K562 (cell line): ENCODE measurements around the gene PSMB11. TPM values are rescaled to one million over a fixed set of nuclear protein-coding genes. Genes with fewer than 3 reads are reported as not detected.

Experiments
- ARNT ChIP-seq, 2 experiments: fragments of 450-650 bp; IDR thresholded peaks; 2 replicates each; pipeline ENCODE4 v1.6.1; 2016; ENCODE audit warnings: mild to moderate bottlenecking in 1 of 2
- BCOR ChIP-seq: fragments of 450-650 bp; IDR thresholded peaks from 2 replicates; pipeline ENCODE4 v1.6.1; 2016
- ELF4 ChIP-seq: fragments of 450-650 bp; formaldehyde crosslinking; IDR thresholded peaks from 2 replicates; pipeline ENCODE4 v1.4.0; 2022; ENCODE audit warnings: missing genetic modification characterization
- HMGN3 ChIP-seq: IDR thresholded peaks from 2 replicates; pipeline ENCODE4 v1.6.1; 2011; ENCODE audit warnings: borderline replicate concordance, low read depth, mild to moderate bottlenecking, mixed read lengths, low read length; ENCODE audit not compliant: insufficient read length; ENCODE audit errors: extremely low read depth
- HNRNPK ChIP-seq: fragments of 200-400 bp; formaldehyde crosslinking; IDR thresholded peaks from one replicate; pipeline ENCODE4 v1.6.1; 2018; ENCODE audit warnings: mild to moderate bottlenecking, low read depth, low read length; ENCODE audit not compliant: poor library complexity, severe bottlenecking
- JUN ChIP-seq, 2 experiments: sonication (generic) in 1 of 2; formaldehyde crosslinking in 1 of 2; IDR thresholded peaks; 2 replicates each; pipeline versions ENCODE4 v1.6.1 to v1.8.0; 2012 to 2022; ENCODE audit warnings: borderline replicate concordance in 2 of 2, mild to moderate bottlenecking in 2 of 2, improper control_type of control experiment in 1 of 2, low read depth in 1 of 2, low read length in 1 of 2, missing genetic modification reagents in 1 of 2
- LEF1 ChIP-seq: fragments of 450-650 bp; IDR thresholded peaks from 2 replicates; pipeline ENCODE4 v1.6.1; 2016; ENCODE audit warnings: mild to moderate bottlenecking
- MAFK ChIP-seq: IDR thresholded peaks from 2 replicates; pipeline ENCODE4 v1.6.1; 2011; ENCODE audit warnings: low read length, improper control_type of control experiment
- NFIX ChIP-seq: fragments of 250-450 bp; sonication (Bioruptor Pico); IDR thresholded peaks from 2 replicates; pipeline ENCODE4 v1.4.0; 2020; ENCODE audit warnings: low read depth, mild to moderate bottlenecking, moderate library complexity
- RAD21 ChIP-seq, 2 experiments: fragments of 250-450 bp in 1 of 2; fragments of 450-650 bp in 1 of 2; sonication (Bioruptor Pico) in 1 of 2; formaldehyde crosslinking in 1 of 2; IDR thresholded peaks in 1 of 2; conservative IDR thresholded peaks in 1 of 2; 2 replicates each; pipeline versions ENCODE4 v1.4.0 to v1.8.0; 2020 to 2022; ENCODE audit warnings: mild to moderate bottlenecking in 2 of 2, moderate library complexity in 1 of 2
- RBM22 ChIP-seq: fragments of 200-400 bp; formaldehyde crosslinking; IDR thresholded peaks from 2 replicates; pipeline ENCODE4 v1.6.1; 2018; ENCODE audit warnings: low read length, low read depth; ENCODE audit not compliant: poor library complexity, severe bottlenecking
- RHOXF2B ChIP-seq: fragments of 250-450 bp; sonication (Bioruptor Pico); conservative IDR thresholded peaks from 2 replicates; pipeline ENCODE4 v1.5.1; 2021
- TRIM28 ChIP-seq: fragments of 450-650 bp; IDR thresholded peaks from 2 replicates; pipeline ENCODE4 v1.6.1; 2017
- ZBTB17 ChIP-seq: fragments of 450-650 bp; formaldehyde crosslinking; IDR thresholded peaks from 2 replicates; pipeline ENCODE4 v1.4.0; 2020; ENCODE audit warnings: mild to moderate bottlenecking
- ZNF121 ChIP-seq: sonication (generic); formaldehyde crosslinking; conservative IDR thresholded peaks from 2 replicates; pipeline ENCODE4 v1.8.0; 2022; ENCODE audit warnings: missing genetic modification reagents
- ZNF408 ChIP-seq: fragments of 250-450 bp; sonication (Bioruptor Pico); IDR thresholded peaks from 2 replicates; pipeline ENCODE4 v1.4.0; 2020; ENCODE audit warnings: low read depth, mild to moderate bottlenecking, moderate library complexity
- ZSCAN29 ChIP-seq: fragments of 450-650 bp; IDR thresholded peaks from 2 replicates; pipeline ENCODE4 v1.6.1; 2017
- polyA plus RNA-seq, 8 experiments: library from polyadenylated mRNA; depleted of rRNA in 4 of 8; stranded (reverse) in 5 of 8; unstranded in 3 of 8; fragments of >200 nt; fragmentation: Nextera tagmentation in 2 of 8; fragmentation: Illumina TruSeq in 1 of 8; extraction: Ambion mirVana in 2 of 8; extraction: Trizol in 1 of 8; gene quantifications; 2 replicates each; pipeline versions ENCODE4 v1.2.1 to v1.2.3, GENCODE V29; 2011 to 2014; ENCODE audit warnings: inconsistent platforms in 1 of 8, missing spikeins in 1 of 8
- total RNA-seq, 7 experiments: library from RNA; depleted of rRNA in 6 of 7; stranded (reverse); fragments of >200 nt in 6 of 7; fragmentation: Illumina TruSeq in 2 of 7; extraction: Trizol in 2 of 7; gene quantifications; 2 replicates each; pipeline versions ENCODE4 v1.2.1 to v1.2.3, GENCODE V29; 2011 to 2021; ENCODE audit warnings: low replicate concordance in 1 of 7
- TF ChIP-seq, protein P1 (sequence below): sonication (generic); IDR thresholded peaks from 2 replicates; pipeline ENCODE4 v1.6.1; 2016
- TF ChIP-seq, protein P2 (sequence below), 2 experiments: fragments of 450-650 bp; formaldehyde crosslinking in 1 of 2; IDR thresholded peaks; 2 replicates each; pipeline versions ENCODE4 v1.4.0 to v1.6.1; 2014 to 2020; ENCODE audit warnings: mild to moderate bottlenecking in 2 of 2, borderline replicate concordance in 1 of 2, low read depth in 1 of 2

Gene PSMB11
- total and polyA plus RNA-seq, 9 of the 15 experiments (the other 6 are each of a cell fraction or from before 2014, with no cell fraction given) = not detected

DNA sequence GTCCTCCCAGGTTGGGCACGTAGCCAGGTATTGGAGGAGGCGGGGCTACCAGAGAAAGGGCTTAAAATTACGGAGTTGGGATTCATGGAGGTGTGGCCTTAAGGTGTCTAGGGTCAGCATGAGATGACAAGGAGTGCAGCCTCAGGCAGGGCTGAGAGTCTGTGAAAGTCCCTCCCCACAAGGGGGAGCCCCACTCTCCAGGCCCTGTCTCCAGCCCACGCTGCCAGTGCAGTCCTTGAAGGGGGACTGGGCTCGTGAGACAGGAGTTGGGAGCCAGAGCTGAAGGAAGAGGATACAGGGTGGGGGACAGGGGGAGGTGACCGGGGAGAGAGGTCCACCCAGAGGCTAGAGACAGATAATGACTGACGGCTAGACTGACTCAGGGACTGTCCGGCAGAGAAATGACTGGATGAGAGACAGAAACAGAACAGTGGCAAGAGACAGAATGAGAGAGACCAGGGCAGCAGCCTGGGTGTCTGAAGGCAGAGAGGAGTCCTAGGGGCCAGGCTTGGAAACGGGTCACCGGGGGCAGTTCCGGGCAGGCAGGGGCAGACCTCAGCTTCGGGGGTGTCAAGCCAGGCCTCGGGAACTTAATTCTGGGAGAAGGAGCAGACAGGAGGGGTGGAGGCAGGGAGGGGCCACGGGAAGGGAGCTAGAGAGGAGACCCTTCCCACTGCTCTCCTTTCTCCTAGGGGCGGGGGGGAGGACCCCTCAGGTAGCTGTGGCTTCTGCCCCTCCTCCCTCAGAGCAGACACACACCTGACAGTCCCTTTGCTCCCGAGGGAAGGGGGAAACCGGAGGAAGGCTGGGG is 14.3 kb downstream of the PSMB11 start (continued):
- TF ChIP-seq RBM22 = no peak
- TF ChIP-seq ZNF408 (CRISPR knock-in tag) = no peak
- peak; percentile 57 for TF ChIP-seq BCOR
- no peak for TF ChIP-seq RHOXF2B (CRISPR knock-in tag)
- TF ChIP-seq TRIM28 = 0 out of 2 replicates have a peak, but pooled peaks have one; percentile 22
- no peak for TF ChIP-seq NFIX (CRISPR knock-in tag)
- TF ChIP-seq JUN (IDR thresholded peaks at IDR 0.05; ENCODE audit: borderline replicate concordance, low read depth, low read length) = peak; percentile 40; the same call in 1 of the 2 replicates
- no peak for TF ChIP-seq JUN (CRISPR knock-in tag; IDR thresholded peaks at IDR 0.05; ENCODE audit: borderline replicate concordance)
- no peak for TF ChIP-seq HMGN3
- TF ChIP-seq, protein P1, sequence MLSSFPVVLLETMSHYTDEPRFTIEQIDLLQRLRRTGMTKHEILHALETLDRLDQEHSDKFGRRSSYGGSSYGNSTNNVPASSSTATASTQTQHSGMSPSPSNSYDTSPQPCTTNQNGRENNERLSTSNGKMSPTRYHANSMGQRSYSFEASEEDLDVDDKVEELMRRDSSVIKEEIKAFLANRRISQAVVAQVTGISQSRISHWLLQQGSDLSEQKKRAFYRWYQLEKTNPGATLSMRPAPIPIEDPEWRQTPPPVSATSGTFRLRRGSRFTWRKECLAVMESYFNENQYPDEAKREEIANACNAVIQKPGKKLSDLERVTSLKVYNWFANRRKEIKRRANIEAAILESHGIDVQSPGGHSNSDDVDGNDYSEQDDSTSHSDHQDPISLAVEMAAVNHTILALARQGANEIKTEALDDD = no peak
- TF ChIP-seq, protein P2, sequence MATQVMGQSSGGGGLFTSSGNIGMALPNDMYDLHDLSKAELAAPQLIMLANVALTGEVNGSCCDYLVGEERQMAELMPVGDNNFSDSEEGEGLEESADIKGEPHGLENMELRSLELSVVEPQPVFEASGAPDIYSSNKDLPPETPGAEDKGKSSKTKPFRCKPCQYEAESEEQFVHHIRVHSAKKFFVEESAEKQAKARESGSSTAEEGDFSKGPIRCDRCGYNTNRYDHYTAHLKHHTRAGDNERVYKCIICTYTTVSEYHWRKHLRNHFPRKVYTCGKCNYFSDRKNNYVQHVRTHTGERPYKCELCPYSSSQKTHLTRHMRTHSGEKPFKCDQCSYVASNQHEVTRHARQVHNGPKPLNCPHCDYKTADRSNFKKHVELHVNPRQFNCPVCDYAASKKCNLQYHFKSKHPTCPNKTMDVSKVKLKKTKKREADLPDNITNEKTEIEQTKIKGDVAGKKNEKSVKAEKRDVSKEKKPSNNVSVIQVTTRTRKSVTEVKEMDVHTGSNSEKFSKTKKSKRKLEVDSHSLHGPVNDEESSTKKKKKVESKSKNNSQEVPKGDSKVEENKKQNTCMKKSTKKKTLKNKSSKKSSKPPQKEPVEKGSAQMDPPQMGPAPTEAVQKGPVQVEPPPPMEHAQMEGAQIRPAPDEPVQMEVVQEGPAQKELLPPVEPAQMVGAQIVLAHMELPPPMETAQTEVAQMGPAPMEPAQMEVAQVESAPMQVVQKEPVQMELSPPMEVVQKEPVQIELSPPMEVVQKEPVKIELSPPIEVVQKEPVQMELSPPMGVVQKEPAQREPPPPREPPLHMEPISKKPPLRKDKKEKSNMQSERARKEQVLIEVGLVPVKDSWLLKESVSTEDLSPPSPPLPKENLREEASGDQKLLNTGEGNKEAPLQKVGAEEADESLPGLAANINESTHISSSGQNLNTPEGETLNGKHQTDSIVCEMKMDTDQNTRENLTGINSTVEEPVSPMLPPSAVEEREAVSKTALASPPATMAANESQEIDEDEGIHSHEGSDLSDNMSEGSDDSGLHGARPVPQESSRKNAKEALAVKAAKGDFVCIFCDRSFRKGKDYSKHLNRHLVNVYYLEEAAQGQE (IDR thresholded peaks at IDR 0.05; ENCODE audit: borderline replicate concordance) = peak; percentile 58; the same call in 1 of the 2 replicates
- TF ChIP-seq, protein P2 (CRISPR knock-in tag; IDR thresholded peaks at IDR 0.05; ENCODE audit: low read depth) = no peak
- TF ChIP-seq ARNT (IDR thresholded peaks at IDR 0.05) = peak; percentile 42 to 60; a peak in 1 of 4 replicates
- no peak for TF ChIP-seq ELF4 (CRISPR knock-in tag)
- TF ChIP-seq LEF1 = 0 out of 2 replicates have a peak, but pooled peaks have one; percentile 30
- TF ChIP-seq ZNF121 (CRISPR knock-in tag) = no peak
- TF ChIP-seq RAD21 (CRISPR knock-in tag; conservative IDR thresholded peaks at IDR 0.05 in 1 of 2, IDR thresholded peaks at IDR 0.05 in 1 of 2) = peak; percentile 50 to 72
- TF ChIP-seq MAFK = no peak
- TF ChIP-seq HNRNPK = no peak
- no peak for TF ChIP-seq ZBTB17 (CRISPR knock-in tag)
- no peak for TF ChIP-seq ZSCAN29
